ENCODE data around the gene FTO. TPM values are rescaled to one million over a fixed set of nuclear protein-coding genes. Genes with fewer than 3 reads are reported as not detected.

FTO gene
- total and polyA plus RNA-seq, 4 donors, result 12.2 to 145 (median 57.7) TPM

DNA sequence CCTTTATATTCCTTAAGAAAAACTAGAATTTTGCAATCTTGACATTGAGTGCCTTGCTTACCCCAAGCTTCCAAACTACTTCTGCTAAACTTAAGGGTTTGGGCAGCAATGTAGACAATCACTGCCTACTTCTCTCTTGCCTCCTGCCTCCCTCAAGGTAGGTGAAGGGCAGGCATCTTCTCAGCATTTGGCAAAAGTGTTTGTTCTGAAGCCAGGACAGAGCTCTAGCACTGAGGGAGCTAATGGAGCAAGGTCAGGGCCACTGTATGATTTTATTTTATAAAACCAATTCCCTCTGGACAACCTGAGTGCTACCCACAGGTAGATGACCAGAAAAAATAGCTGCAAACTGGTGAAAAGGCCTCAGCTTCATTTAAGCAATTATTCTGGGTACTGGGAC lies 470.8 kb downstream of the FTO start:
- H3K27ac ChIP-seq (ENCODE audit: low read depth in 1 of 2, low read length in 1 of 2), result no peak overlapping the region
- peaks cover 0 to 16% (median 4%) of the 10 kb centered on the region in 5 donors for H3K4me1 ChIP-seq (ENCODE audit: control insufficient read depth in 5 of 5, insufficient read depth in 5 of 5, low read length in 5 of 5)
- DNase-seq, result no peak
- TF ChIP-seq, protein P1, sequence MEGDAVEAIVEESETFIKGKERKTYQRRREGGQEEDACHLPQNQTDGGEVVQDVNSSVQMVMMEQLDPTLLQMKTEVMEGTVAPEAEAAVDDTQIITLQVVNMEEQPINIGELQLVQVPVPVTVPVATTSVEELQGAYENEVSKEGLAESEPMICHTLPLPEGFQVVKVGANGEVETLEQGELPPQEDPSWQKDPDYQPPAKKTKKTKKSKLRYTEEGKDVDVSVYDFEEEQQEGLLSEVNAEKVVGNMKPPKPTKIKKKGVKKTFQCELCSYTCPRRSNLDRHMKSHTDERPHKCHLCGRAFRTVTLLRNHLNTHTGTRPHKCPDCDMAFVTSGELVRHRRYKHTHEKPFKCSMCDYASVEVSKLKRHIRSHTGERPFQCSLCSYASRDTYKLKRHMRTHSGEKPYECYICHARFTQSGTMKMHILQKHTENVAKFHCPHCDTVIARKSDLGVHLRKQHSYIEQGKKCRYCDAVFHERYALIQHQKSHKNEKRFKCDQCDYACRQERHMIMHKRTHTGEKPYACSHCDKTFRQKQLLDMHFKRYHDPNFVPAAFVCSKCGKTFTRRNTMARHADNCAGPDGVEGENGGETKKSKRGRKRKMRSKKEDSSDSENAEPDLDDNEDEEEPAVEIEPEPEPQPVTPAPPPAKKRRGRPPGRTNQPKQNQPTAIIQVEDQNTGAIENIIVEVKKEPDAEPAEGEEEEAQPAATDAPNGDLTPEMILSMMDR (IDR thresholded peaks at IDR 0.05; ENCODE audit: control extremely low read depth, extremely low read depth), result no peak
- H3K9ac ChIP-seq (ENCODE audit: insufficient read depth in 1 of 2, low read length in 2 of 2), result no peak overlapping the region
- ATAC-seq (ENCODE audit: insufficient read depth, low FRiP score), result no peak
- no peak overlapping the region for H3K4me3 ChIP-seq
- peaks cover 0 to 3% (median 0%) of the 10 kb centered on the region in 4 donors for H3K9me3 ChIP-seq (ENCODE audit: control insufficient read depth in 4 of 4, insufficient read depth in 3 of 4, low read length in 3 of 4)
- H3K27me3 ChIP-seq (ENCODE audit: control insufficient read depth in 3 of 3, insufficient read depth in 3 of 3, low read length in 2 of 3), result peaks cover 0 to 69% (median 68%) of the 10 kb centered on the region in 3 donors
- no peaks in the 10 kb centered on the region for H3K36me3 ChIP-seq (ENCODE audit: control insufficient read depth in 4 of 4, insufficient read depth in 4 of 4, low read length in 4 of 4)

DNA sequence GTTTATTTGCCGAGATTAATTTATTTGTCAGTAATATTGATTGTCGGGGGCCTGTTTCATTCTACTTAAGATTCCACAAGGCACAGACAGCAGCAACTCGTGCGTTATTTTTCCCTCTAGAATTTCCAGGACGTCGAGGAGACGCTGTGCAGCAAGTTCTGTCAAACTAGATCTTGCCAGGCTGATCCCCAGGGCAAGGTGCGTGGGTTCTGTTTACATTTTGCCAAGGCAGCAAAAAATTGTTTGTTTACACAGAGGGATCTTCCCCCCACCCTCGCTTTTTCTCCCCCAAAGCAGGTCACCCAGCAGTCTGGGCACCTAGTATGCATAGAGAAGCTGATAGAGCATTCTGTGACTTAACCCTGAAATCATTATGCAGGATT lies 471.2 kb downstream of the FTO start:
- 70 to 78% methylated on average over 9 of the region's 9 CpGs for WGBS, 2 donors
- TF ChIP-seq, protein P1 (IDR thresholded peaks at IDR 0.05; ENCODE audit: control extremely low read depth, extremely low read depth), result no peak
- Histone ChIP-seq H3K9me3 (ENCODE audit: control insufficient read depth in 4 of 4, insufficient read depth in 3 of 4, low read length in 3 of 4) (peaks cover 0 to 3% (median 0%) of the 10 kb centered on the region in 4 donors), H3K4me3 (no peak overlapping the region), H3K4me1 (ENCODE audit: control insufficient read depth in 5 of 5, insufficient read depth in 5 of 5, low read length in 5 of 5) (peaks cover 0 to 16% (median 4%) of the 10 kb centered on the region in 5 donors), H3K9ac (ENCODE audit: insufficient read depth in 1 of 2, low read length in 2 of 2) (no peak overlapping the region), H3K36me3 (ENCODE audit: control insufficient read depth in 4 of 4, insufficient read depth in 4 of 4, low read length in 4 of 4) (no peaks in the 10 kb centered on the region), H3K27ac (ENCODE audit: low read depth in 1 of 2, low read length in 1 of 2) (no peak overlapping the region), H3K27me3 (ENCODE audit: control insufficient read depth in 3 of 3, insufficient read depth in 3 of 3, low read length in 2 of 3) (peaks cover 0 to 69% (median 68%) of the 10 kb centered on the region in 3 donors)
- DNase-seq (no peak), ATAC-seq (ENCODE audit: insufficient read depth, low FRiP score) (no peak)

DNA sequence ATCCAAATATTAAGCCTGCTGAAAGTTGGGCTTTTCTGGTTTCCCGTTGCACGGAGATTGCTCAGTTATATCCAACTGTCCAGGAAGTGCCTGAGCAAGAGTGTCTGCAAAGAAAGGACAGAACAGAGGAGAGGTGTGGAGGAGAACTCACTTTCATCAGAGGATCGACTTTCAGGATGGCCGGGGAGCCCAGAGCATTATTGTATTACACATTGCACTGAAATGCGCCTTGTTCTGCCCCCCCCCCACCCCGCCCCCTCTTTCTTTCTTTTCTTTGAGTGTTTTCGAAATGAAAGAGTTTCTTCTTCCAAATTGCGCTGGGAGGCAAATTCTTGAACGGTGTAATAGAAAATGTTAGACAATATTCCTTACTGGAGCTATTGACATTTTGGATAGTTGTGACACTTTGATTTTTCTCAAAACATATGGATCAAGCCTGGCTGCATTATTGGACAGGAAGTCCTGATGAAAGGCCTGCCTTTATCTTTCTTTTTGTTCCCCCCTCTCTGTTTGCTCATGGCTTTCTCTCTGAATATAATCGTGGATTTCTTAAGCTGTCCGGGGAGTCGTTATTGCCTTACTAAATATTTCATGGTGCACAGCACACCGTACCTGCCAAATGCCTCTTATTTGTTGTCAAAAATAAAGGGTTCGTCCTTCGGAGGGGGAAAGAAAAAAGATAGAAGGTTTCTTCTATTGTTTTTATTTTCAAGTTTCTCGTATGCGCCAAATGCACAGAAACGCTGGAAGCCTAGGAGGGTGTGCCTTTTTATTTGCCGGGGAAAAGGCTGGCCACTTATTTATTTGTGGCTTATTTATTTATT lies 471.8 kb downstream of the FTO start:
- Histone ChIP-seq H3K9ac (ENCODE audit: insufficient read depth in 1 of 2, low read length in 2 of 2) (no peak overlapping the region), H3K27me3 (ENCODE audit: control insufficient read depth in 3 of 3, insufficient read depth in 3 of 3, low read length in 2 of 3) (peaks cover 0 to 67% (median 63%) of the 10 kb centered on the region in 3 donors)
- no peak for ATAC-seq (ENCODE audit: insufficient read depth, low FRiP score)

More for the DNA sequence above, 471.8 kb downstream of the FTO start:
- Histone ChIP-seq H3K36me3 (ENCODE audit: control insufficient read depth in 4 of 4, insufficient read depth in 4 of 4, low read length in 4 of 4) (no peaks in the 10 kb centered on the region), H3K4me3 (no peak overlapping the region), H3K4me1 (ENCODE audit: control insufficient read depth in 5 of 5, insufficient read depth in 5 of 5, low read length in 5 of 5) (peaks cover 0 to 16% (median 4%) of the 10 kb centered on the region in 5 donors), H3K9me3 (ENCODE audit: control insufficient read depth in 4 of 4, insufficient read depth in 3 of 4, low read length in 3 of 4) (peaks cover 0 to 3% (median 0%) of the 10 kb centered on the region in 4 donors), H3K27ac (ENCODE audit: low read depth in 1 of 2, low read length in 1 of 2) (no peak overlapping the region)
- TF ChIP-seq, protein P1 (IDR thresholded peaks at IDR 0.05; ENCODE audit: control extremely low read depth, extremely low read depth), result no peak
- no peak for DNase-seq
- WGBS, 2 donors, result 45 to 55% methylated on average over 19 of the region's 19 CpGs
